Osteocyte (in vitro differentiated cells): ENCODE results near the gene ZNF618. TPM values are rescaled to one million over a fixed set of nuclear protein-coding genes. Genes with fewer than 3 reads are reported as not detected.

ENCODE experiments used
- DNase-seq: peaks from one replicate; pipeline ENCODE4 v3.0.0; 2021; ENCODE audit warnings: mixed read lengths; ENCODE audit not compliant: unreplicated experiment; ENCODE audit errors: extremely low spot score
- H3K27ac Mint-ChIP-seq: one replicate; pipeline ENCODE4 v1.8.0; 2021; ENCODE audit warnings: mild to moderate bottlenecking, mixed read lengths; ENCODE audit not compliant: unreplicated experiment
- H3K27me3 Mint-ChIP-seq: one replicate; pipeline ENCODE4 v1.8.0; 2021; ENCODE audit warnings: mixed read lengths; ENCODE audit not compliant: unreplicated experiment
- H3K36me3 Mint-ChIP-seq: one replicate; pipeline ENCODE4 v1.8.0; 2021; ENCODE audit warnings: mixed read lengths; ENCODE audit not compliant: unreplicated experiment
- H3K4me1 Mint-ChIP-seq: one replicate; pipeline ENCODE4 v1.8.0; 2021; ENCODE audit warnings: mixed read lengths; ENCODE audit not compliant: unreplicated experiment
- H3K4me3 Mint-ChIP-seq: one replicate; pipeline ENCODE4 v1.8.0; 2021; ENCODE audit warnings: mild to moderate bottlenecking, moderate library complexity, mixed read lengths; ENCODE audit not compliant: unreplicated experiment
- H3K9me3 Mint-ChIP-seq: one replicate; pipeline ENCODE4 v1.8.0; 2021; ENCODE audit warnings: mixed read lengths; ENCODE audit not compliant: unreplicated experiment
- total RNA-seq: library from RNA; stranded (reverse); gene quantifications from 2 replicates; pipeline ENCODE4 v1.2.1, GENCODE V29; 2021
- TF ChIP-seq, protein P1 (sequence below): fragments of 200-600 bp; sonication (generic); IDR thresholded peaks from 2 replicates; pipeline ENCODE4 v1.5.0; 2021; ENCODE audit warnings: antibody characterized with exemption, mild to moderate bottlenecking, moderate library complexity

Gene ZNF618
- total RNA-seq, 1 donor from 2014 or later = 36.8 TPM

DNA sequence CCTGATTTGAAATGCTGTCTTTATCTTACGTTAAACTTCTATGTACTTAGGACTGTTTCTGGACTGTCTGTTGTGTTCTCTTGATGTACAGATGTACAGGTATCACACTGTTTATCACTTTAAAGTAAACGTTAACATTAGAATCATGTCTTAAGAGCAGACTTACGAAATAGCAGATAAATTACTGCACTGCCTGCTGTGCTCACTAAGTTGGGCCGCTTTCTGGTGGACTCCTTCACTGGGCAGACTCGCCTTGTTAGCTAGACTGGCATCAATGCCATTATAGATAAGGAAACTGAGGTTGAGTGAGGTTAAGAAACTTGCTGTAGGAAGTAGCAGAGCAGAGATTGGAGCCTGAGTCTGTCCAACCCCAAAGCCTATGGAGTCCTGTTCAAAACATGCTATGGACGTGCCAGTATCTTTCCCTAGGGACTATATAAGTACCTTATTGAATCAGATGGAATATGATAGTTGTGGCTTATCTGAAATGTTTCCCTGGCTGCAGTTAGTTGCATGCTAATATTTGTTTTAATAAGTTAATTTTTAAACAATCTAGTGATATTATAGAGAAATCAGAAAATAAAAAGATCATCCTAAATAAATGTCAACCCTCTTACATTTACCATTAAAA, 16.9 kb downstream of the ZNF618 start:
- H3K36me3 Mint-ChIP-seq = peaks cover 26% of the 10 kb centered on the region
- no peak overlapping the region for H3K27ac Mint-ChIP-seq
- TF ChIP-seq, protein P1, sequence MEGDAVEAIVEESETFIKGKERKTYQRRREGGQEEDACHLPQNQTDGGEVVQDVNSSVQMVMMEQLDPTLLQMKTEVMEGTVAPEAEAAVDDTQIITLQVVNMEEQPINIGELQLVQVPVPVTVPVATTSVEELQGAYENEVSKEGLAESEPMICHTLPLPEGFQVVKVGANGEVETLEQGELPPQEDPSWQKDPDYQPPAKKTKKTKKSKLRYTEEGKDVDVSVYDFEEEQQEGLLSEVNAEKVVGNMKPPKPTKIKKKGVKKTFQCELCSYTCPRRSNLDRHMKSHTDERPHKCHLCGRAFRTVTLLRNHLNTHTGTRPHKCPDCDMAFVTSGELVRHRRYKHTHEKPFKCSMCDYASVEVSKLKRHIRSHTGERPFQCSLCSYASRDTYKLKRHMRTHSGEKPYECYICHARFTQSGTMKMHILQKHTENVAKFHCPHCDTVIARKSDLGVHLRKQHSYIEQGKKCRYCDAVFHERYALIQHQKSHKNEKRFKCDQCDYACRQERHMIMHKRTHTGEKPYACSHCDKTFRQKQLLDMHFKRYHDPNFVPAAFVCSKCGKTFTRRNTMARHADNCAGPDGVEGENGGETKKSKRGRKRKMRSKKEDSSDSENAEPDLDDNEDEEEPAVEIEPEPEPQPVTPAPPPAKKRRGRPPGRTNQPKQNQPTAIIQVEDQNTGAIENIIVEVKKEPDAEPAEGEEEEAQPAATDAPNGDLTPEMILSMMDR = no peak
- no peak for DNase-seq
- peaks cover 20% of the 10 kb centered on the region for H3K4me1 Mint-ChIP-seq
- H3K9me3 Mint-ChIP-seq = peaks cover 21% of the 10 kb centered on the region
- no peak overlapping the region for H3K4me3 Mint-ChIP-seq
- H3K27me3 Mint-ChIP-seq = no peaks in the 10 kb centered on the region

DNA sequence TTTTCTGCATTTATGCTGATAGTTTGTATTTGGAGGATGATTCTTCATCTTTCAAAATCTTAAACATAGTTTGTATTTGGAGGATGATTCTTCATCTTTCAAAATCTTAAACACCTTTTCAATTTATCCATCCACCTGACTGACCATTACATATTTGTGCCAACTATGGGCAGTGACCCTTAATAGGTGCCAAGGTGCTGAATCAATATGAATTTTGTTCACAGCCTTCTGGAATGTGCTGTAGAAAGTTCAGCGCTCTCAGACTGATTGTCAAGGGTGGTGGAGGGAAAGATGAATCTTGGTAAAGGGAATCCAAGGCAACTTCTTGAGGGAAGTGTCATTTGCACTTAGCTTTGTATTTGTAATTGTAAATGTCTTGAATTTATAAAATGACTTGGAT, 18.1 kb downstream of the ZNF618 start:
- Mint-ChIP-seq H3K27ac (no peak overlapping the region), H3K36me3 (peaks cover 29% of the 10 kb centered on the region), H3K4me1 (peaks cover 17% of the 10 kb centered on the region), H3K4me3 (no peak overlapping the region), H3K27me3 (no peaks in the 10 kb centered on the region), H3K9me3 (peaks cover 21% of the 10 kb centered on the region)
- DNase-seq = no peak
- TF ChIP-seq, protein P1 = no peak

DNA sequence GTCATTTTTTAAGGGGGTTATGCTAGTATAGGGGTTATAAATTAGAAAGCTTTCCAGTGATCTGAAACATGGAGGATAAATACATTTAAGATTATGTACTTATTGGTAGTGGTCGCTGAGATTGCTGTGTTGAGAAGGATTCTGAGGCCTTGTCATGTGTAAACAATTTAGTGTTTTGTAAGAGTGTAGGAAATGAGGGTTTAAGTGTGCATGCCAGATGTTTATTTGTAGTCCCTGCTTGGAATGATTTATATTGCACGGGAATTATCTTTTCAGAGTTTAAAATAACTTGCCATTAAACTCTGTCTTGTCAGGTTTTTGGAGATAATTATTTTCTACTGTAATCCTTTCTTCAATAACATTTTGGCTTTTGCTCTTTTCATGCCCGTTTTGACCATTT, 19.4 kb downstream of the ZNF618 start:
- TF ChIP-seq, protein P1 = no peak
- no peak for DNase-seq
- Mint-ChIP-seq H3K4me1 (peaks cover 11% of the 10 kb centered on the region), H3K27ac (no peak overlapping the region), H3K27me3 (no peaks in the 10 kb centered on the region), H3K9me3 (peaks cover 12% of the 10 kb centered on the region), H3K36me3 (peaks cover 20% of the 10 kb centered on the region), H3K4me3 (no peak overlapping the region)

DNA sequence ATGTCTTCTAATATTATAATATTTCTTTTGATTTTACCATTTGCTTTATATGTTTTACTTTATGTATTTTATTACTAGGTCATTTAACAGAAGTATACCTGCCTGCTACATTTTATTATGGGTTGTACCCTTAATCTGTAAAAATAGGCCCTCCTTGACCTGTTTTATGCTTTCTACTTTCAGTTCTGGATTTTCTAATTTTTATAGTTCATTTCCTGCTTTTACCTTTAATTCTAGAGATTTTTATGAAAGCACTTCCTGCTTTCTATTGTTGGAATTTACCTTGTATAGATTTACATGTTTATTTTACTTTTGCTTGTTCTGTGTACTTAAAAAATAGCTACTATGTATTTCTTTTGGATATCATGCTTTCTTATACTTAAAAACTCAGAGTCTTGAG, 20.6 kb downstream of the ZNF618 start:
- no peak for DNase-seq
- TF ChIP-seq, protein P1 = no peak
- Mint-ChIP-seq H3K27ac (no peak overlapping the region), H3K27me3 (no peaks in the 10 kb centered on the region), H3K9me3 (peaks cover 3% of the 10 kb centered on the region), H3K4me3 (no peak overlapping the region), H3K36me3 (peaks cover 15% of the 10 kb centered on the region), H3K4me1 (peaks cover 11% of the 10 kb centered on the region)

DNA sequence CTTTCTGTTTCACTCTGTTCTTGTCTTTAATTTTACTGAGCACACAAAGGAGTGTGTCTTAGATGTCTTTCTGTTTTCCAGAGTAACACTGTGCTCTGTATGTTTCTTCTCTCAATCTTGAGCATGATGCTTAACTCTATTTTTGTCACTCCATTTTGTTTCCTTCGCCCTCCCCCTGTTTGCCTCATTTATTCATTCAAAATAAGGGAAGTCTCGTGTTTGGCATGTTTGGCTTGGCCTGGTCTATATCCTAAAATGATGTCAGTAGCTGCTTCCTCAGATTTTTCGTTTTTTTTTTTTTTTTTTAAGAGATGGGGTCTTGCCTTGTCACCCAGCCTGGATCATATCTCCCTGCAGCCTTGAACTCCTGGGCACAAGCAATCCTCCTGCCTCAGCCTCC, 22.0 kb downstream of the ZNF618 start:
- Mint-ChIP-seq H3K4me3 (no peak overlapping the region), H3K36me3 (peaks cover 19% of the 10 kb centered on the region), H3K9me3 (peaks cover 6% of the 10 kb centered on the region), H3K4me1 (peaks cover 11% of the 10 kb centered on the region), H3K27ac (no peak overlapping the region), H3K27me3 (no peaks in the 10 kb centered on the region)
- TF ChIP-seq, protein P1 = no peak
- DNase-seq = no peak
